ENCODE results near the gene NFIA.

NFIA gene

DNA sequence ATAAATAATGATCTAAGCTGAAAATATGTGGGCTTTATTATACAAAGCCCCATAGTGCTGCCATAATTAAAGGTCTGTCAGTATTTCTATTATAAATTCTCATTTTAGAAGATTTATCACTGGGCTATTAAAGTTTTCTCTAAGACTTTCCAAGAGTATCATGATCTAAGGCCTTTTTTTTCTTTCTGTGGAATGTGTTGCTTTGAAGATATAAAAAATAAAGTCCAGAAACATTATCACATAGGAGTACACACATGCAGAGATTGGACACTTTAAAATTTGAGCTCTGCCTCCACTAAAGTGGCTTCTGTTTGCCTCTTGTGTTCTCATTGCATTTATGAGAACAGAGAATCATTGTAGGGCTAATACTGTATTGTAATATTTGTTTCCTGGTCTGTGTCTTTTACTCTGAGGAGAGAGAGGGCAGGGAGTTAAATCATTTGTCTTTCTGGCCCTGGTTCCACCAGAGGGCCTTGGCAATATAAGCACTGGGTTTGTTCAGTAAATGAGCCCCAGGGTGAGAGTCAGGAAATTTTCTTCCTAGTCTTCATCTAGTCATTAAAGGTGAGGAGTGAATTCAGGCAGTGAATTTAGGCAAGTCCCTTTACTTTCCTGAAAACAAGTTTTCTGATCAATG, 70.2 kb downstream of the NFIA start:
- H3K4me1 ChIP-seq (ENCODE audit: control insufficient read depth, insufficient read depth, low read length), result peaks cover 17% of the 10 kb centered on the region
- H3K36me3 ChIP-seq (ENCODE audit: control insufficient read depth, insufficient read depth, low read length), result no peaks in the 10 kb centered on the region
- H3K27me3 ChIP-seq (ENCODE audit: control insufficient read depth, insufficient read depth, low read length, poor library complexity, severe bottlenecking), result peaks cover 6% of the 10 kb centered on the region
- no peak overlapping the region for H3K4me3 ChIP-seq (ENCODE audit: insufficient read depth, low read depth, low read length)
- H3K9me3 ChIP-seq (ENCODE audit: control insufficient read depth, low read length), result no peaks in the 10 kb centered on the region
- H3K27ac ChIP-seq (ENCODE audit: insufficient read depth, low read depth, low read length, poor library complexity, severe bottlenecking), result no peak overlapping the region

DNA sequence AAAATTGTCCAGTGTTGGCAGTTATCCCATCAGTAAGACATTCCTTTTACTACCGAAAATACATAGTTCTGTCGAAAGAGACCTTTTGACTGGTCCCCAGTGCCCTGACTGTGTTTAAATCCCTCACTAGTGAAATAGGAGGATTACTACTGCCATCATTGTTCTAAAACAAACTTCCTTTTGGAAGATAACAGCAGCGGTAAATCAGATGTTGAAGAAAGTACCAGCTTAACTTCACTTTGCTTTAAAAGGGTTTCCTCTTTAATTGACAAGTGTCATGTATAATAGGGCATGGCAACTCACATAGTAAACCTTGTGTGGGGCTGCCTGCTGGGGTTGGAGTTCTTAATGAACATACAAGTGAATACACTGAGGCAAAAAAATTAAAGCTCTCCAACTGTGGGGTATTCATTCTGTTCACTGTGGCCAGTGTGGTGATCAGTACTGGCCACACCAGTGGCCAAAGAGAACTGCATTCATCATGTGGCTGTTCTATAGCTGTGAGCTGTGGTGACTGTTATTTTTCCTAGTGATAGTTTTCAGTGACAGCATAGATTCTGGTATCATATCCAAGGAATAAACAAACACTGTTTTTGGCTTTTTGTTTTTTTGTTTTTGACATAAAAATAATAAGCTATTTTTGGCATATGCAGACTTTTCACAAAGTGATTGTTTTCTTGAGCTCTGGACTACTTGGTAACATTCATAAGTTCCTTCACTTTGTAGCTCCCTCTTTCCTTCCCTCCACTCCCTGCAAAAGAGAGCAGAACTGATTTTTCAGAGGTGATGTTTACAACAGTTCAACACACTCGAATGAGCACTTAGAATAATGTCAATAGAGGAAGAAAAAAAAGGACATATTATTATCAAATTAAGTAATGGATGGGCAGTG, 74.5 kb downstream of the NFIA start:
- H3K27ac ChIP-seq (ENCODE audit: insufficient read depth, low read depth, low read length, poor library complexity, severe bottlenecking), result no peak overlapping the region
- H3K9me3 ChIP-seq (ENCODE audit: control insufficient read depth, low read length), result no peaks in the 10 kb centered on the region
- peaks cover 14% of the 10 kb centered on the region for H3K4me1 ChIP-seq (ENCODE audit: control insufficient read depth, insufficient read depth, low read length)
- no peaks in the 10 kb centered on the region for H3K36me3 ChIP-seq (ENCODE audit: control insufficient read depth, insufficient read depth, low read length)
- H3K4me3 ChIP-seq (ENCODE audit: insufficient read depth, low read depth, low read length), result no peak overlapping the region
- WGBS, 2 experiments, result 40 to 62% methylated on average over 3 to 4 of the region's 4 CpGs
- peaks cover 6% of the 10 kb centered on the region for H3K27me3 ChIP-seq (ENCODE audit: control insufficient read depth, insufficient read depth, low read length, poor library complexity, severe bottlenecking)

DNA sequence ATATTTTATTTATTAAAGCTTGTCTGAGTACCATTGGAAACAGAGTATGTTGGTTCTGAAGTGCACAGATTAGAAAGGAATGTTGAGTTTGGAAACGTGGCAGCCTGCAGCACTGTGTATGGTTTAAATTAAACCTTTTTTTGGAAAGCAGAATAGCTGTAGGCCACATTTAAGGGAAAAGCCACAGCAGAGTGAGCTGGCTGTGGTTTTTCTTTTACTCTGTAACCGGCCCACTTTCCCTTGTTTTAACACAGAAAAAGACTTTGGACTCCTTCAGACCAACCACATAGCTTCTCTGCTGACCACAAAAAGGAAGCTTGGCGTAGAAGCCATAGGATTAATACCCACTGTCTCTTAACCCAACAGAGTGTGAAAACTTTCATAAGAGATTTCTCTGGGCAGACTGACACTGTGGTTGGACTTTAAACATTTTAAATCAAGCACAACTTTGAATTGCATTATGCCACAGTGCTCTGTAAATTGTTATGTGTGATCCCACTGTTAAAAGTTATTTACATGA, 75.2 kb downstream of the NFIA start:
- H3K9me3 ChIP-seq (ENCODE audit: control insufficient read depth, low read length), result no peaks in the 10 kb centered on the region
- no peak overlapping the region for H3K27ac ChIP-seq (ENCODE audit: insufficient read depth, low read depth, low read length, poor library complexity, severe bottlenecking)
- H3K27me3 ChIP-seq (ENCODE audit: control insufficient read depth, insufficient read depth, low read length, poor library complexity, severe bottlenecking), result peaks cover 6% of the 10 kb centered on the region
- 61% methylated on average over 3 of the region's 3 CpGs for WGBS, 2 experiments
- no peak overlapping the region for H3K4me3 ChIP-seq (ENCODE audit: insufficient read depth, low read depth, low read length)
- no peaks in the 10 kb centered on the region for H3K36me3 ChIP-seq (ENCODE audit: control insufficient read depth, insufficient read depth, low read length)
- peaks cover 20% of the 10 kb centered on the region for H3K4me1 ChIP-seq (ENCODE audit: control insufficient read depth, insufficient read depth, low read length)

GRCh38 chr1:61158591-61158990, 76.2 kb downstream of the NFIA start:
- Histone ChIP-seq H3K9me3 (ENCODE audit: control insufficient read depth, low read length) (no peaks in the 10 kb centered on the region), H3K36me3 (ENCODE audit: control insufficient read depth, insufficient read depth, low read length) (no peaks in the 10 kb centered on the region), H3K27ac (ENCODE audit: insufficient read depth, low read depth, low read length, poor library complexity, severe bottlenecking) (no peak overlapping the region), H3K27me3 (ENCODE audit: control insufficient read depth, insufficient read depth, low read length, poor library complexity, severe bottlenecking) (peaks cover 6% of the 10 kb centered on the region), H3K4me1 (ENCODE audit: control insufficient read depth, insufficient read depth, low read length) (peaks cover 21% of the 10 kb centered on the region), H3K4me3 (ENCODE audit: insufficient read depth, low read depth, low read length) (no peak overlapping the region)
- 88 to 91% methylated on average over 3 of the region's 3 CpGs for WGBS, 2 experiments

DNA sequence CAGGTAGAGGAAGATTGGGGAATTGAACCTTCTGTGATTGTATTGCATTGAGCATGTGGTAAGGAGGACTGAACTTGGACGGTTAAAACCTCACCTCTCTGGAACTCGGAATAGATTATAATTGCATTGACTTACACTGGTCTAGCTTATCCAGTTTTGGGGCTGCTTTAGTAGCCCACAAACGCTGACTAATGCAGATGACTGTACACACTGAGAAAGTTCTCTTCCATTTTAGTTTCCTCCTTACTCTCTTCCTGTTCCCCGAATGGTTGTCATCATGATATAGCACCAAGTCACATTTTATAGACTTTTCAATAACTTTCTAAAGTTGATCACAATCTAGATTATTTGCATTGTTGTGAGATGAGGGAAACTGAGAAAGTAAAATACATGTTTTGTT, 78.2 kb downstream of the NFIA start:
- Histone ChIP-seq H3K36me3 (ENCODE audit: control insufficient read depth, insufficient read depth, low read length) (no peaks in the 10 kb centered on the region), H3K27me3 (ENCODE audit: control insufficient read depth, insufficient read depth, low read length, poor library complexity, severe bottlenecking) (no peaks in the 10 kb centered on the region), H3K27ac (ENCODE audit: insufficient read depth, low read depth, low read length, poor library complexity, severe bottlenecking) (no peak overlapping the region), H3K4me3 (ENCODE audit: insufficient read depth, low read depth, low read length) (no peak overlapping the region), H3K4me1 (ENCODE audit: control insufficient read depth, insufficient read depth, low read length) (peaks cover 21% of the 10 kb centered on the region), H3K9me3 (ENCODE audit: control insufficient read depth, low read length) (no peaks in the 10 kb centered on the region)
- 91 to 93% methylated on average over 4 of the region's 4 CpGs for WGBS, 2 experiments

DNA sequence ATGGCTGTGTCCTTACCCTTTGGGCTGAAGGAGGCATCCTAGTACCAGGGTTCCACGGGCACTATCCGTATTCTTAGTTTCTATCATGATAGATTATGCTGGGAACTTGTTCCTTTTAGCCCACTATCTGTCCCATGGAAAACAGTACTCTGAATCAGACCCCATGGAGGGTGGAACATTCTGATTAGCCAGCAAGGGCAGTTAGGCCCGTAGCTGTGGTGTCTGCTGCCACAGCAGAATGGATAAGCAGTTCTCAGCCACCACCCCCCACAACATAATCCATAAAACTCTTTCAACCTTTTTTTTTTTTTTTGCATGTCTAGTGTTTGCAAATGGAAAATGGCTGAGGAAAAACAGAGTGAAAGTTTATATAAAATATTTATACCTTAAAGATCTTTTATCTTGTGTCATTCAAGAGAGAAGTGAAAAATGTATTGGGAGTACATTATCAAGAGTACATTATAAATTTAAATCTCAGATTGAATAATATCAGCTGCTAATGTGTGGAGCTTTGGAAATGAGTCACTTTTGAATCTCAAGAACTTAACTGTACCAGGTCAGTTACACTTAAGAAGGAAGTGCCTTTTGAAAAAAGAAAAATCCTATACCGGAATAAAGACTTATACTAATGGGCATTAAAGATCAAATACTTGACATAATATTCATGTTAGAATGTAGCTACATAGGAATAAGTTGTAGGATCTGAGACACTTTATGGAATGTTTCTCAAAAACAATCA, 80.3 kb downstream of the NFIA start:
- H3K36me3 ChIP-seq (ENCODE audit: control insufficient read depth, insufficient read depth, low read length), result no peaks in the 10 kb centered on the region
- peaks cover 9% of the 10 kb centered on the region for H3K4me1 ChIP-seq (ENCODE audit: control insufficient read depth, insufficient read depth, low read length)
- WGBS, 2 experiments, result 73 to 93% methylated on average over 2 to 4 of the region's 4 CpGs
- H3K27me3 ChIP-seq (ENCODE audit: control insufficient read depth, insufficient read depth, low read length, poor library complexity, severe bottlenecking), result no peaks in the 10 kb centered on the region
- no peak overlapping the region for H3K27ac ChIP-seq (ENCODE audit: insufficient read depth, low read depth, low read length, poor library complexity, severe bottlenecking)
- no peaks in the 10 kb centered on the region for H3K9me3 ChIP-seq (ENCODE audit: control insufficient read depth, low read length)
- no peak overlapping the region for H3K4me3 ChIP-seq (ENCODE audit: insufficient read depth, low read depth, low read length)

GRCh38 chr1:61163355-61163754, 81.0 kb downstream of the NFIA start:
- Histone ChIP-seq H3K27me3 (ENCODE audit: control insufficient read depth, insufficient read depth, low read length, poor library complexity, severe bottlenecking) (no peaks in the 10 kb centered on the region), H3K4me1 (ENCODE audit: control insufficient read depth, insufficient read depth, low read length) (peaks cover 7% of the 10 kb centered on the region), H3K27ac (ENCODE audit: insufficient read depth, low read depth, low read length, poor library complexity, severe bottlenecking) (no peak overlapping the region), H3K4me3 (ENCODE audit: insufficient read depth, low read depth, low read length) (no peak overlapping the region), H3K36me3 (ENCODE audit: control insufficient read depth, insufficient read depth, low read length) (no peaks in the 10 kb centered on the region), H3K9me3 (ENCODE audit: control insufficient read depth, low read length) (no peaks in the 10 kb centered on the region)
- WGBS, 2 experiments, result 93 to 100% methylated on average over 1 of the region's 1 CpG

GRCh38 chr1:61165402-61165801, 83.0 kb downstream of the NFIA start:
- Histone ChIP-seq H3K27me3 (ENCODE audit: control insufficient read depth, insufficient read depth, low read length, poor library complexity, severe bottlenecking) (no peaks in the 10 kb centered on the region), H3K4me1 (ENCODE audit: control insufficient read depth, insufficient read depth, low read length) (peaks cover 7% of the 10 kb centered on the region), H3K4me3 (ENCODE audit: insufficient read depth, low read depth, low read length) (no peak overlapping the region), H3K27ac (ENCODE audit: insufficient read depth, low read depth, low read length, poor library complexity, severe bottlenecking) (no peak overlapping the region), H3K9me3 (ENCODE audit: control insufficient read depth, low read length) (no peaks in the 10 kb centered on the region), H3K36me3 (ENCODE audit: control insufficient read depth, insufficient read depth, low read length) (no peaks in the 10 kb centered on the region)
- 85 to 89% methylated on average over 2 of the region's 2 CpGs for WGBS, 2 experiments

DNA sequence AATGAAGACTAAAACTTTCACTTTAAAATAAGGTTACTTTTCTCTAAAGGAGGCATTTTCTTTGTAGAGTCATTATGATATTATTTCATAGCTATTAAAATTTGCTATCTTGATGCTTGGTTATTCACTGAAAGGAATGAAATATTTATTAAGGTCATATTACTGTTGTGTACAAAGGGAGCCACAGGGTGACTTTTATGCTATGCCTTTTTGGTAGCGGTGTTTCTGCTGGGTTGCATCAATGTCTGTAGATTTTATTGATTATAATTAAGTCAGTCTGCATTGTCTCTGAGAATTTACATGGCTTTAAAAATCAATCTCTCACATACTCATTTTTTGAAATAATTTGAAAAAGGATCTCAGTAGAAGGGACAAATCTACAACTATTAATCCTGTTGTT, 84.9 kb downstream of the NFIA start:
- Histone ChIP-seq H3K27ac (ENCODE audit: insufficient read depth, low read depth, low read length, poor library complexity, severe bottlenecking) (no peak overlapping the region), H3K9me3 (ENCODE audit: control insufficient read depth, low read length) (no peaks in the 10 kb centered on the region), H3K4me1 (ENCODE audit: control insufficient read depth, insufficient read depth, low read length) (peaks cover 4% of the 10 kb centered on the region), H3K36me3 (ENCODE audit: control insufficient read depth, insufficient read depth, low read length) (no peaks in the 10 kb centered on the region), H3K4me3 (ENCODE audit: insufficient read depth, low read depth, low read length) (no peak overlapping the region), H3K27me3 (ENCODE audit: control insufficient read depth, insufficient read depth, low read length, poor library complexity, severe bottlenecking) (no peaks in the 10 kb centered on the region)
- 89% methylated on average over 1 of the region's 1 CpG; no CpG with 5 or more reads in 1 of the 2 experiments for WGBS, 2 experiments

DNA sequence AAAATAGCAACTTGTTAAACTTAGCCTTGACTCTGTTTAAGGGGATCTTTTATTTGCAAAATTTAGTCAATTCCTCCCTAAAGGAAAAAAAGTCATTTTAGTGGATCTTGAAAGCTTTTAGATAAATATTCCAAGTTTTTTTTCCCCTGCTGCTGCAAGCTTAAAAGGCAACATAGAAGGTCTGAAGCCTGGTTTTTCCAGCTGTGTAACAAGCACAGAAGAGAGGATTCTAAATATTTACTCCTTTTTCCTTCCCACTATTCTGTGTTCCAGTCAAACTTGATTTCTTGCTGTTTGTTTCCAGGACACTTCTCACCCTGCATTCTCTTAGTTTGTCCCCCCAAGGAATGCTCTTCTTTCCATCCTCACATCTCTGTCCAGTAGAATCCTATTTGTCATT, 86.7 kb downstream of the NFIA start:
- no peaks in the 10 kb centered on the region for H3K4me1 ChIP-seq (ENCODE audit: control insufficient read depth, insufficient read depth, low read length)

More for the DNA sequence above, 86.7 kb downstream of the NFIA start:
- no peaks in the 10 kb centered on the region for H3K9me3 ChIP-seq (ENCODE audit: control insufficient read depth, low read length)
- no peak overlapping the region for H3K27ac ChIP-seq (ENCODE audit: insufficient read depth, low read depth, low read length, poor library complexity, severe bottlenecking)
- H3K4me3 ChIP-seq (ENCODE audit: insufficient read depth, low read depth, low read length), result no peak overlapping the region
- no peaks in the 10 kb centered on the region for H3K27me3 ChIP-seq (ENCODE audit: control insufficient read depth, insufficient read depth, low read length, poor library complexity, severe bottlenecking)
- H3K36me3 ChIP-seq (ENCODE audit: control insufficient read depth, insufficient read depth, low read length), result no peaks in the 10 kb centered on the region

All from ectodermal cell (in vitro differentiated cells).